ENCODE data around the gene OSBPL1A. TPM values are rescaled to one million over a fixed set of nuclear protein-coding genes. Genes with fewer than 3 reads are reported as not detected.

Gene OSBPL1A
- total RNA-seq, 1 experiment from 2014 or later = 53.1 TPM

DNA sequence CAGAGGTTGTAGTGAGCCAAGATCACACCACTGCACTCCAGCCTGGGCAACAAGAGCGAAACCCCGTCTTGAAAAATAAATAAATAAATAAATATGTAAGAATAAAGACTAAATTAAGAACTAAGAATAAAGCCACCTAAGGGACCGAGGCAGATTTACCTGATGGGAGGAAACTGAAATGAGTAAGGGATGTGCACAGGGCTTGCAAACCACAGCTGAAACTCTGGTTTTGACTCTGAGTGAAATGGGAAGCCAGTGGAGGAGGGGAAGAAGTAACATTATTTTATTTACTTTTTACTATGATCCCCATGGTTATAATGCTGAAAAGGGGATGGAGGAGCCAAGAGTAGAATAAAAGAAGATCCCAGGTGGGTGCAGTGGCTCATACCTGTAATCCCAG, 151.5 kb downstream of the OSBPL1A start (continued):
- TF ChIP-seq FOXK1 (CRISPR knock-in tag; IDR thresholded peaks at IDR 0.05) (no peak), JUN (CRISPR knock-in tag; IDR thresholded peaks at IDR 0.05) (no peak), CBFB (CRISPR knock-in tag; IDR thresholded peaks at IDR 0.05; ENCODE audit: low read depth) (no peak), NR2C2 (CRISPR knock-in tag; IDR thresholded peaks at IDR 0.05) (no peak), FOXP1 (CRISPR knock-in tag; IDR thresholded peaks at IDR 0.05; ENCODE audit: borderline replicate concordance) (no peak), CREB1 (CRISPR knock-in tag; IDR thresholded peaks at IDR 0.05) (no peak), AR (CRISPR knock-in tag; IDR thresholded peaks at IDR 0.05) (no peak), GRHL2 (CRISPR knock-in tag; IDR thresholded peaks at IDR 0.05; ENCODE audit: insufficient replicate concordance, severe bottlenecking) (no peak), KAT7 (CRISPR knock-in tag; IDR thresholded peaks at IDR 0.05; ENCODE audit: borderline replicate concordance) (no peak), ATF2 (CRISPR knock-in tag; IDR thresholded peaks at IDR 0.05; ENCODE audit: borderline replicate concordance, low read depth) (no peak), NR3C1 (CRISPR knock-in tag; conservative IDR thresholded peaks at IDR 0.05; ENCODE audit: low read depth) (no peak)
- TF ChIP-seq, protein P1, sequence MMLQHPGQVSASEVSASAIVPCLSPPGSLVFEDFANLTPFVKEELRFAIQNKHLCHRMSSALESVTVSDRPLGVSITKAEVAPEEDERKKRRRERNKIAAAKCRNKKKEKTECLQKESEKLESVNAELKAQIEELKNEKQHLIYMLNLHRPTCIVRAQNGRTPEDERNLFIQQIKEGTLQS (CRISPR knock-in tag; conservative IDR thresholded peaks at IDR 0.05) = no peak
- TF ChIP-seq, protein P2, sequence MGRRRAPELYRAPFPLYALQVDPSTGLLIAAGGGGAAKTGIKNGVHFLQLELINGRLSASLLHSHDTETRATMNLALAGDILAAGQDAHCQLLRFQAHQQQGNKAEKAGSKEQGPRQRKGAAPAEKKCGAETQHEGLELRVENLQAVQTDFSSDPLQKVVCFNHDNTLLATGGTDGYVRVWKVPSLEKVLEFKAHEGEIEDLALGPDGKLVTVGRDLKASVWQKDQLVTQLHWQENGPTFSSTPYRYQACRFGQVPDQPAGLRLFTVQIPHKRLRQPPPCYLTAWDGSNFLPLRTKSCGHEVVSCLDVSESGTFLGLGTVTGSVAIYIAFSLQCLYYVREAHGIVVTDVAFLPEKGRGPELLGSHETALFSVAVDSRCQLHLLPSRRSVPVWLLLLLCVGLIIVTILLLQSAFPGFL (CRISPR knock-in tag; IDR thresholded peaks at IDR 0.05; ENCODE audit: borderline replicate concordance) = no peak
- TF ChIP-seq, protein P3, sequence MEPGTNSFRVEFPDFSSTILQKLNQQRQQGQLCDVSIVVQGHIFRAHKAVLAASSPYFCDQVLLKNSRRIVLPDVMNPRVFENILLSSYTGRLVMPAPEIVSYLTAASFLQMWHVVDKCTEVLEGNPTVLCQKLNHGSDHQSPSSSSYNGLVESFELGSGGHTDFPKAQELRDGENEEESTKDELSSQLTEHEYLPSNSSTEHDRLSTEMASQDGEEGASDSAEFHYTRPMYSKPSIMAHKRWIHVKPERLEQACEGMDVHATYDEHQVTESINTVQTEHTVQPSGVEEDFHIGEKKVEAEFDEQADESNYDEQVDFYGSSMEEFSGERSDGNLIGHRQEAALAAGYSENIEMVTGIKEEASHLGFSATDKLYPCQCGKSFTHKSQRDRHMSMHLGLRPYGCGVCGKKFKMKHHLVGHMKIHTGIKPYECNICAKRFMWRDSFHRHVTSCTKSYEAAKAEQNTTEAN (CRISPR knock-in tag; IDR thresholded peaks at IDR 0.05) = no peak

- H3K4me1 Mint-ChIP-seq = peaks cover 5% of the 10 kb centered on the region
- no peak overlapping the region for H3K4me3 Mint-ChIP-seq
- H3K27ac Mint-ChIP-seq = no peak overlapping the region
- DNase-seq (ENCODE audit: low spot score) (no peak), ATAC-seq (no peak)
- no peaks in the 10 kb centered on the region for H3K27me3 Mint-ChIP-seq (ENCODE audit: low read depth)
- CTCF ChIA-PET = no interaction called here
- POLR2A ChIA-PET = no interaction called here
- H3K9me3 Mint-ChIP-seq = peaks cover 3% of the 10 kb centered on the region; the same call in 1 of the 2 replicates
- H3K36me3 Mint-ChIP-seq = peaks cover 13% of the 10 kb centered on the region
- TF ChIP-seq GRHL2 (CRISPR knock-in tag; IDR thresholded peaks at IDR 0.05; ENCODE audit: insufficient replicate concordance, severe bottlenecking) (no peak), GTF2I (CRISPR knock-in tag; conservative IDR thresholded peaks at IDR 0.05) (no peak), EMX1 (CRISPR knock-in tag; IDR thresholded peaks at IDR 0.05) (no peak), SMAD3 (CRISPR knock-in tag; IDR thresholded peaks at IDR 0.05; ENCODE audit: borderline replicate concordance) (no peak), OVOL2 (CRISPR knock-in tag; IDR thresholded peaks at IDR 0.05; ENCODE audit: borderline replicate concordance) (no peak), E2F5 (CRISPR knock-in tag; IDR thresholded peaks at IDR 0.05) (no peak), USF1 (CRISPR knock-in tag; IDR thresholded peaks at IDR 0.05) (no peak), AR (CRISPR knock-in tag; IDR thresholded peaks at IDR 0.05) (no peak), ZNF416 (CRISPR knock-in tag; IDR thresholded peaks at IDR 0.05) (no peak), NR2C2 (CRISPR knock-in tag; IDR thresholded peaks at IDR 0.05) (no peak), FOXK1 (CRISPR knock-in tag; IDR thresholded peaks at IDR 0.05) (no peak), ZNF121 (CRISPR knock-in tag; IDR thresholded peaks at IDR 0.05) (no peak), RELA (CRISPR knock-in tag; IDR thresholded peaks at IDR 0.05; ENCODE audit: borderline replicate concordance) (no peak)
- TF ChIP-seq, protein P2 (CRISPR knock-in tag; IDR thresholded peaks at IDR 0.05; ENCODE audit: borderline replicate concordance) = no peak
Observed at GRCh38 chr18:24244698-24245097, 152.9 kb downstream of the OSBPL1A start.

Data from WTC11 (cell line).